ENCODE measurements around the gene LLGL2.

- no peak for TF ChIP-seq ZFX (IDR thresholded peaks at IDR 0.05; ENCODE audit: borderline replicate concordance)
- TF ChIP-seq CTCF (IDR thresholded peaks at IDR 0.05): no peak
These were observed 31.9 kb upstream of the LLGL2 start for GRCh38 chr17:75493476-75494129.

Measured in 22Rv1 (cell line).